ES-I3 (cell line): ENCODE measurements around the gene NIPBL.

ENCODE experiments used
- H3K36me3 ChIP-seq: 2 replicates; pipeline ENCODE4 v1.6.1; 2013; ENCODE audit warnings: mild to moderate bottlenecking, low read length, control low read depth, moderate library complexity; ENCODE audit not compliant: insufficient read depth
- H3K4me1 ChIP-seq: 2 replicates; pipeline ENCODE4 v1.6.1; 2013; ENCODE audit warnings: mild to moderate bottlenecking, control low read depth, low read length; ENCODE audit not compliant: insufficient read depth
- H3K9ac ChIP-seq: 2 replicates; pipeline ENCODE4 v1.6.1; 2013; ENCODE audit warnings: low read depth, mild to moderate bottlenecking, low read length, moderate library complexity
- H3K9me3 ChIP-seq: 2 replicates; pipeline ENCODE4 v1.6.1; 2013; ENCODE audit warnings: mild to moderate bottlenecking, low read length, moderate library complexity; ENCODE audit not compliant: control insufficient read depth, insufficient read depth

NIPBL gene

GRCh38 chr5:36935805-36936204 lies 59.2 kb downstream of the NIPBL start:
- Histone ChIP-seq H3K36me3 (no peaks in the 10 kb centered on the region), H3K4me1 (no peaks in the 10 kb centered on the region), H3K9me3 (no peaks in the 10 kb centered on the region), H3K9ac (no peak overlapping the region)

GRCh38 chr5:36936309-36936708 lies 59.7 kb downstream of the NIPBL start:
- Histone ChIP-seq H3K9ac (no peak overlapping the region), H3K9me3 (no peaks in the 10 kb centered on the region), H3K4me1 (no peaks in the 10 kb centered on the region), H3K36me3 (no peaks in the 10 kb centered on the region)

DNA sequence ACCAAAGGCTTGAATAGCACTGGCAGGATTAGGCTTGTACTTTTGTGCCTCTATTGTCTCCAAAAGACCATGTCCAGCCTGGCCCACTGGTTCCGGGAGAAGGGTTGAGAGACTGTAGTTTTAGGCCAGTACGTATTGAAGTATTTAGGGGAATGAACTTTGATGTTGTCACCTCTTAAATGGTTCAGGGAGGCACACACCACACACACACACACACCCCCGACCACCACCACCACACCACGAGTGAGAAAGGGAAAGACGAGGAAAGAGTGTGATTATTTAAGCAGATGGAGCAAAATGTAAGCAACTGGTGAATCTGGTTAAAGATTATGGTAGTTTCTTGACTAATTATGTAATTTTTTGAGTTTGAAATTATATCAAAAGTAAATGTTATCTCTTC lies 61.6 kb downstream of the NIPBL start:
- no peaks in the 10 kb centered on the region for H3K36me3 ChIP-seq
- H3K4me1 ChIP-seq: no peaks in the 10 kb centered on the region
- no peaks in the 10 kb centered on the region for H3K9me3 ChIP-seq
- no peak overlapping the region for H3K9ac ChIP-seq

- Histone ChIP-seq H3K36me3 (no peaks in the 10 kb centered on the region), H3K9ac (no peak overlapping the region), H3K4me1 (no peaks in the 10 kb centered on the region), H3K9me3 (no peaks in the 10 kb centered on the region)
Measured at GRCh38 chr5:36939969-36940858, 63.6 kb downstream of the NIPBL start.

- Histone ChIP-seq H3K9me3 (no peaks in the 10 kb centered on the region), H3K4me1 (peaks cover 6% of the 10 kb centered on the region; the same call in 1 of the 2 replicates), H3K9ac (no peak overlapping the region), H3K36me3 (no peaks in the 10 kb centered on the region)
Measured at GRCh38 chr5:36943584-36943983, 67.0 kb downstream of the NIPBL start.

DNA sequence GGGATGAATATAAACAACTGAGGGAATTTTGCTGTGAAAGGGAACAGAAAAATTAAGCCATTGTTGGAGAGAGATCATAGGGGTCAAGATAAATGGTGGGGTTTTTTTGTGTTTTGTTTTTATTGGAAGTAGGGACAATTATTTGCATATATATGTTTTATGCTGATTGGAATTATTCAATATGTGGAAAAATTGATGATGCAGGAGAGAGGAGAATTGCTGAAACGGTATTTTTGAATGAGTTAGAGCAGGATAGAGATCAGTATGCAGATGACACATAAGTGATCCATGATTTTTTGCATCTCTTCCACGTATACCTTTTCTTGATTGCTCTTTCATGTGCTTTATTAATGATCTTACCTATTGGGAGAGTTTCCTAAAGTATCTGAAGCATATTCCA lies 67.5 kb downstream of the NIPBL start:
- Histone ChIP-seq H3K9me3 (no peaks in the 10 kb centered on the region), H3K9ac (no peak overlapping the region), H3K4me1 (peaks cover 6% of the 10 kb centered on the region; the same call in 1 of the 2 replicates), H3K36me3 (no peaks in the 10 kb centered on the region)

DNA sequence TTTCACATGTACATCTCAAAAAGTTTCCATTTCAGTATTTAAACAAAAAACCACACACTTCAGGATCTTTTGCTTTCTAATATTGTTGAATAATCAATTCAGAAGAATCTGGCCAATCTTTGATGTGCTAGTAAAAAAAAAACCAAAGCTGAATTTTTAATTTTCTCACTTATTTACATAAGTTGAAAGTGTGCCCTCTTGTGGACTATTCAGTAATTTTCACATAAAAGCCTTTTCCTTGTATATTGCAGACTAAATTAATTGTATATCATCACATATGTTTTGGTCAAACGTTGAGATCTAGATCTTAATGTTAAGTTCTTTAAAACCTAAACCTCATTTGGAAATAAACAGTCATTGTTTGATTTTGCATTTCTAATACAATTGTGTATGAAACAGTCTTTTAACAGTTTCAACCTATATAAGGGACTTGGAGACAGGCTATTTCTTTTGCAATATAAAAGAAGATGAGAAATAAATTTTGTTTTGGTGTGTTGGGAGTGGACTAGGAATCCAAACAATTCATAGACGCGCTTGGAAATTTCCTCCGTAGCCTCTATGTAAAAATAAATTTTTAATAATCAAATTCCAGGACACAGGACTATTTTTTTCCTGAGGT lies 68.1 kb downstream of the NIPBL start:
- H3K4me1 ChIP-seq: peaks cover 6% of the 10 kb centered on the region; the same call in 1 of the 2 replicates
- H3K36me3 ChIP-seq: no peaks in the 10 kb centered on the region
- H3K9ac ChIP-seq: no peak overlapping the region
- H3K9me3 ChIP-seq: no peaks in the 10 kb centered on the region

DNA sequence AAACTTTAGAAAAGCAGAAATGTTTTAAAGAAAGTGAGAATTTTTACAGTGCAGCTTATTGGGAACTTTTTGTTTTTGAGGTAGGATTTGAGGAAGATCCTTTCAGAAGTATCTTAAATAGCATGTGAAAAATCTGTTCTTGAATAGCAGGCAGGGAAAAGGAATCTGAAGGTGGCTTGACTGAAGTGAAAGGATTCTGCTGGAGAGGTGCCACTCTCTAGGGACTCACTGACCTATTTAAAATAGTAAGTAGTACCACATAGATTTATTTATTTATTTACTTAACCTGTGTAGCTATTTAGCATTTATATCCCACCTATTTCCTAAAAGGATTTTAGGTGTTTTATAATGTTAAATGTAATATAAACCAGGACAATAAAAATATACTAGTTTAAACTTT lies 69.1 kb downstream of the NIPBL start:
- no peaks in the 10 kb centered on the region for H3K36me3 ChIP-seq
- no peaks in the 10 kb centered on the region for H3K9me3 ChIP-seq
- peaks cover 6% of the 10 kb centered on the region; the same call in 1 of the 2 replicates for H3K4me1 ChIP-seq
- no peak overlapping the region for H3K9ac ChIP-seq

DNA sequence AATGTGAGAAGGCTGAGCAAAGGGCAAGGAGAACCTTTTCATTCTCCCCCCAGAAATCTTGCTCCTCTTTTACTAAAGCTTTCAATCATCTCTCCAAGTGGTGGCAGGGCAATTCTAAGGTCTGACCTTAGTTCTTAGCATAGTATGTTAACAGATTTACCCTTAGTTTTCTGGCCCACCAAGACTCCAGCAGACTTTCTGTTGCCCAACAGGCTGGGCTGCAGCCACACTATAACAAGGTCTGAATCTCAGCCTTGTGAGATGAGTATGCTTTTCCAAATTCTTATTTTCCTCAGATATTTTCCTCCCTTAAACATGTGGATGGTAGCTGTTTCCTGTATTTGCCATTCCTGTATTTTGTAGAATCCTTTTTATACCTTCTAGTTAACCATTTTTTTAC lies 69.5 kb downstream of the NIPBL start:
- Histone ChIP-seq H3K36me3 (no peaks in the 10 kb centered on the region), H3K4me1 (peaks cover 6% of the 10 kb centered on the region; the same call in 1 of the 2 replicates), H3K9ac (no peak overlapping the region), H3K9me3 (no peaks in the 10 kb centered on the region)

GRCh38 chr5:36948041-36948440 lies 71.5 kb downstream of the NIPBL start:
- no peaks in the 10 kb centered on the region for H3K36me3 ChIP-seq
- H3K4me1 ChIP-seq: peaks cover 6% of the 10 kb centered on the region; the same call in 1 of the 2 replicates
- H3K9ac ChIP-seq: no peak overlapping the region
- no peaks in the 10 kb centered on the region for H3K9me3 ChIP-seq

DNA sequence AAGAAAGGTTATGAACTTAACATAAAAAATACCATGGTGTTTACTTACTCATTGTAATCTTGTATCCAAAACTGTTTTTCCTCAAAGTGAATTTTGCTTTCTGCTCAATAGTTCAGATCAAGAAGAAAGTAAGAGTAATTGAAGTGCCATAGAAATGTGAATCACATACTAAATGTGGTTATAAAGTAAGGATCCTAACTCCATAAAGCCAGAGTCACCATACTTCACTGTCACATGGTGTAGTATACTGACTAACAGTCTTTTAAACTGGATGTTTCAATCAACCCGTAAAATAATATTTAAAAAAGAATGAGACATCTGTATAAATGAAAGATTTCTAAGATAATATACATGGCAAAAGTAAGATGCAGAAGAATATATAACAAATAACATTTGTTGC lies 72.1 kb downstream of the NIPBL start:
- no peaks in the 10 kb centered on the region for H3K36me3 ChIP-seq
- peaks cover 6% of the 10 kb centered on the region; the same call in 1 of the 2 replicates for H3K4me1 ChIP-seq
- H3K9me3 ChIP-seq: no peaks in the 10 kb centered on the region
- H3K9ac ChIP-seq: no peak overlapping the region

DNA sequence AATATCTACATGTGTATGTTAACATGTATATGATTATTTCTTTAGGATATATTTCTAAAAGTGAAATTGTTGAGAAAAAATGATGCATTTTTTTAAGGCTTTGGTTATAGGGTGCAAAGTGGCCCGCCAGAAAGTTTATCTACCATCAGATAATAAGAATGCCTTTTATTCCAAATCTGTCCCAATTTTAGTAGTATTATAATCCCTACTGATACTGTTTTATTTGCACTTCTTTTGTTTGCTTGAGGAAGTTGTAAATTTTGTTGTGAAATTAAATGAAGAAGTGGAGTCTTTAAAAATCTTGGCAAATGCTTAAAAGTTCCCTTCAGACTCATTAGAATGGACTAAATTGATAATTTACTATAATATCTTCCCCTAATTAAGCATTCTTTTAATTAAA lies 73.0 kb downstream of the NIPBL start:
- Histone ChIP-seq H3K9me3 (no peaks in the 10 kb centered on the region), H3K4me1 (peaks cover 6% of the 10 kb centered on the region; the same call in 1 of the 2 replicates), H3K9ac (no peak overlapping the region), H3K36me3 (no peaks in the 10 kb centered on the region)

DNA sequence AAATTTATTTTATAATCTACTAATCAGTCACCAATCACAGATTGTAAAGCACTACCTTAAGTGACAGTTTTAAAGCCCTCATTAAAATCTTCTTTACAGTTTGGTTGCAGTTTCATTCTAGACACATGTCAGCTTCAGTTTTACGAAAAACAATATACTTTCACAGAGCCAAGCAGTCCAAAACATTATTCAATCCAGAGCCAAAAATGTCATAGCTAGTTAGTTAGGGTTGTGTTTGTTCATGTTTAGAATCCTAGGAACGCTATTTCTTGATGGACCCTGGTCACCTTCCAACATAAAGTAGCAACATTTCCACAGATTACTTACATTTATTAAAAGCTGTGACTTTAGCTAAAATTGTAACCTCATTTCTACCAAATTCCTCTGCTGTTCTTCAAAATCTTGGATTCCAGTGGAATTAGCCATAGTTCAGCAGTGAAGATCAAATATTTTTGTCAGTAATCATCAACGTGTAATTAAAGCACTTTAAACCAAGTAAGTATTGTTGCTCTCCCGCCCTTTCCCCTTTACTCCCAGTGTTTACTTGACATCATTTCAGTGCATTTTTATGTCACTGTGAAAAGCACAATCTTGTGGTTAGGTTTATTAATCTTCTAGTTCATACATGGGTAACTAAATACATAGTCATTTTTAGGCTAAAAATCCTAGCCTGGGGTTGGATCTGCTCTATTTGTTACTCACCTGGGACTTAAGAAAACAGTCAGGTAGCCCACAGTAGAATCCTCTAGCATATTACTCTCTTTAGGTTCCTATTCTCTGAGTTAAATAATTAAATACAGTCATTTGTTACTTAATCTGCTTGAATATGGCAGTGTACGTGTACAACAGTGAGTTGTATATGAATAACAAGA lies 74.3 kb downstream of the NIPBL start:
- 0 out of 2 replicates have a peak, but pooled peaks cover 3% of the 10 kb centered on the region for H3K4me1 ChIP-seq
- no peaks in the 10 kb centered on the region for H3K9me3 ChIP-seq
- no peaks in the 10 kb centered on the region for H3K36me3 ChIP-seq
- H3K9ac ChIP-seq: no peak overlapping the region

GRCh38 chr5:36953043-36953442 lies 76.5 kb downstream of the NIPBL start:
- H3K36me3 ChIP-seq: no peaks in the 10 kb centered on the region
- no peak overlapping the region for H3K9ac ChIP-seq
- no peaks in the 10 kb centered on the region for H3K4me1 ChIP-seq

More at GRCh38 chr5:36953043-36953442, 76.5 kb downstream of the NIPBL start:
- no peaks in the 10 kb centered on the region for H3K9me3 ChIP-seq
